HCT116 (cell line): ENCODE measurements around the gene SP7. TPM values are rescaled to one million over a fixed set of nuclear protein-coding genes. Genes with fewer than 3 reads are reported as not detected.

Source experiments
- ATAC-seq: fragments of 200-7000 bp; cut with Tn5 transposase; 2 replicates; pipeline ENCODE4 v1.9.1; 2020; ENCODE audit warnings: mild to moderate bottlenecking, moderate library complexity
- BruUV-seq: library from RNA; stranded (reverse); fragments of 400-500 nt; replicated peaks from 2 replicates; lab custom pipeline; 2021; lab: Mats Ljungman, UMichigan
- CTCF ChIA-PET: fragments of 300-600 bp; sonication (Branson Sonifier 250); formaldehyde crosslinking; loops from one replicate; lab custom pipeline; 2021; ENCODE audit warnings: antibody characterized with exemption; lab: Charles Lee
- POLR2A ChIA-PET: fragments of 300-600, 350-600 bp; sonication (Branson Sonifier 250); formaldehyde crosslinking; loops from one replicate; lab custom pipeline; 2021; ENCODE audit warnings: antibody characterized with exemption; lab: Charles Lee
- RAD21 ChIA-PET, 2 experiments: fragments of 300-600 bp; sonication (Branson Sonifier 250); formaldehyde crosslinking; loops; one replicate each; lab custom pipeline; 2023; ENCODE audit warnings: low total read pairs in 2 of 2; ENCODE audit not compliant: uncharacterized antibody in 2 of 2, unreplicated experiment in 2 of 2, low non-redundant PET in 1 of 2; lab: Charles Lee
- DNase-seq: peaks from one replicate; pipeline ENCODE4 v3.0.0-alpha.2; 2010; ENCODE audit warnings: low read depth, low spot score
- H2AFZ ChIP-seq: fragments of 200-600 bp; shearing (Covaris generic), sonication (generic); 2 replicates; pipeline ENCODE4 v1.6.1; 2017; ENCODE audit warnings: low read depth, mixed run types, mixed read lengths, antibody characterized with exemption, low read length; ENCODE audit not compliant: poor library complexity, severe bottlenecking
- H3K27ac ChIP-seq: 2 replicates; pipeline ENCODE4 v1.5.1; 2012; ENCODE audit warnings: low read depth, low read length
- H3K27me3 ChIP-seq: fragments of 200-600 bp; sonication (generic); 2 replicates; pipeline ENCODE4 v1.6.1; 2016; ENCODE audit warnings: mixed run types, low read length, mixed read lengths; ENCODE audit not compliant: insufficient read depth
- H3K36me3 ChIP-seq, 2 experiments: fragments of 200-500 bp in 1 of 2; fragments of 200-600 bp in 1 of 2; sonication (Bioruptor generic) in 1 of 2; sonication (generic) in 1 of 2; 2 replicates each; pipeline versions ENCODE4 v1.5.1 to v1.6.1; 2014 to 2016; ENCODE audit warnings: low read length in 2 of 2, inconsistent platforms in 1 of 2, mixed read lengths in 1 of 2, mixed run types in 1 of 2; ENCODE audit not compliant: insufficient read depth in 2 of 2, control insufficient read depth in 1 of 2
- H3K4me1 ChIP-seq, 2 experiments: fragments of 200-600 bp in 1 of 2; sonication (generic) in 1 of 2; 2 replicates each; pipeline versions ENCODE4 v1.5.1 to v1.6.1; 2012 to 2017; ENCODE audit warnings: low read length in 2 of 2, inconsistent platforms in 1 of 2, mild to moderate bottlenecking in 1 of 2, mixed read lengths in 1 of 2, mixed run types in 1 of 2, moderate library complexity in 1 of 2; ENCODE audit not compliant: insufficient read depth in 2 of 2, control insufficient read depth in 1 of 2
- H3K4me2 ChIP-seq: fragments of 200-600 bp; sonication (generic); 2 replicates; pipeline ENCODE4 v1.6.1; 2017; ENCODE audit warnings: mixed run types, low read length, mixed read lengths
- H3K4me3 ChIP-seq, 2 experiments: fragments of 200-600 bp in 1 of 2; sonication (generic) in 1 of 2; replicated peaks in 1 of 2; 2 replicates each; pipeline ENCODE4 v1.5.1; 2011 to 2016; ENCODE audit warnings: low read length in 2 of 2, control low read depth in 1 of 2, low read depth in 1 of 2, mild to moderate bottlenecking in 1 of 2, mixed read lengths in 1 of 2, mixed run types in 1 of 2
- H3K79me2 ChIP-seq: fragments of 200-600 bp; sonication (generic); 2 replicates; pipeline ENCODE4 v1.6.1; 2017; ENCODE audit warnings: mild to moderate bottlenecking, mixed run types, low read length, moderate library complexity, mixed read lengths; ENCODE audit not compliant: insufficient read depth
- H3K9ac ChIP-seq: fragments of 200-600 bp; sonication (generic); 2 replicates; pipeline ENCODE4 v1.6.1; 2016; ENCODE audit warnings: low read length, mixed read lengths
- H3K9me2 ChIP-seq: fragments of 200-600 bp; sonication (generic), shearing (Covaris generic); 2 replicates; pipeline ENCODE4 v1.6.1; 2017; ENCODE audit warnings: mixed run types, mild to moderate bottlenecking, moderate library complexity; ENCODE audit not compliant: insufficient read depth
- H3K9me3 ChIP-seq, 2 experiments: fragments of 200-500 bp in 1 of 2; fragments of 200-600 bp in 1 of 2; sonication (Bioruptor generic) in 1 of 2; sonication (generic) in 1 of 2; 2 replicates each; pipeline ENCODE4 v1.6.1; 2014 to 2017; ENCODE audit warnings: low read length in 2 of 2, mixed read lengths in 2 of 2, inconsistent platforms in 1 of 2, low read depth in 1 of 2, mild to moderate bottlenecking in 1 of 2, mixed run types in 1 of 2, moderate library complexity in 1 of 2; ENCODE audit not compliant: control insufficient read depth in 1 of 2, insufficient read depth in 1 of 2
- H4K20me1 ChIP-seq: fragments of 200-600 bp; sonication (generic), shearing (Covaris generic); 2 replicates; pipeline ENCODE4 v1.6.1; 2017; ENCODE audit warnings: mixed run types, mild to moderate bottlenecking, moderate library complexity; ENCODE audit not compliant: insufficient read depth
- CTCF ChIP-seq, 3 experiments: fragments of 200-600 bp in 1 of 3; sonication (generic) in 1 of 3; IDR thresholded peaks in 2 of 3; conservative IDR thresholded peaks in 1 of 3; 2 replicates each; pipeline ENCODE4 v1.5.1; 2012 to 2017; ENCODE audit warnings: low read depth in 2 of 3, low read length in 2 of 3, antibody characterized with exemption in 1 of 3, borderline replicate concordance in 1 of 3, control low read depth in 1 of 3, mild to moderate bottlenecking in 1 of 3, mixed read lengths in 1 of 3, mixed run types in 1 of 3, moderate library complexity in 1 of 3; ENCODE audit not compliant: insufficient read depth in 1 of 3
- EGR1 ChIP-seq: IDR thresholded peaks from 2 replicates; pipeline ENCODE4 v1.6.1; 2012; ENCODE audit warnings: low read depth
- EZH2 ChIP-seq: fragments of 200-600 bp; sonication (generic); IDR thresholded peaks from 2 replicates; pipeline ENCODE4 v1.6.1; 2017; ENCODE audit warnings: antibody characterized with exemption, mixed run types
- EZH2phosphoT487 ChIP-seq: fragments of 200-600 bp; IDR thresholded peaks from 2 replicates; pipeline ENCODE4 v1.6.1; 2018; ENCODE audit warnings: antibody characterized with exemption, borderline replicate concordance
- FOSL1 ChIP-seq: IDR thresholded peaks from 2 replicates; pipeline ENCODE4 v1.6.1; 2012; ENCODE audit warnings: low read depth
- JUND ChIP-seq: IDR thresholded peaks from 2 replicates; pipeline ENCODE4 v1.6.1; 2012
- MAX ChIP-seq: IDR thresholded peaks from 2 replicates; pipeline ENCODE4 v1.6.1; 2012
- POLR2A ChIP-seq: IDR thresholded peaks from 2 replicates; pipeline ENCODE4 v1.7.0; 2011; ENCODE audit warnings: borderline replicate concordance; ENCODE audit not compliant: insufficient read depth, insufficient read length; ENCODE audit errors: extremely low read depth
- RAD21 ChIP-seq: IDR thresholded peaks from 2 replicates; pipeline ENCODE4 v1.6.1; 2012; ENCODE audit warnings: low read depth, mild to moderate bottlenecking
- SRF ChIP-seq: IDR thresholded peaks from 2 replicates; pipeline ENCODE4 v1.6.1; 2012; ENCODE audit warnings: low read depth
- TCF7L2 ChIP-seq: IDR thresholded peaks from 2 replicates; pipeline ENCODE4 v1.7.0; 2011; ENCODE audit warnings: borderline replicate concordance, inconsistent platforms; ENCODE audit not compliant: insufficient read depth, insufficient read length; ENCODE audit errors: extremely low read depth
- ZBTB33 ChIP-seq: IDR thresholded peaks from 2 replicates; pipeline ENCODE4 v1.6.1; 2011; ENCODE audit warnings: mild to moderate bottlenecking, low read length, moderate library complexity; ENCODE audit not compliant: insufficient replicate concordance; ENCODE audit errors: extremely low read depth
- ZFX ChIP-seq: fragments of 450-650 bp; IDR thresholded peaks from 2 replicates; pipeline ENCODE4 v1.6.1; 2017
- ZNF274 ChIP-seq: fragments of 200-500 bp; sonication (Bioruptor generic); IDR thresholded peaks from 2 replicates; pipeline ENCODE4 v1.6.1; 2014; ENCODE audit warnings: mild to moderate bottlenecking, low read depth, low read length, inconsistent platforms
- intact Hi-C: fragments of 100-400 bp; cut with micrococcal nuclease; formaldehyde crosslinking; loops from 2 replicates; pipeline ENCODE4 v1.10.0; 2022
- total RNA-seq: library from RNA; stranded (reverse); gene quantifications from one replicate; pipeline ENCODE4 v1.2.1, GENCODE V29; 2021; ENCODE audit not compliant: unreplicated experiment
- TF ChIP-seq, protein P1 (sequence below): IDR thresholded peaks from 2 replicates; pipeline ENCODE4 v1.6.1; 2012; ENCODE audit warnings: low read depth

Gene SP7
- total RNA-seq, 1 experiment from 2014 or later: not detected

GRCh38 chr12:53290661-53291060 lies 45.5 kb downstream of the SP7 start:
- H3K4me2 ChIP-seq: no peak overlapping the region
- H3K4me1 ChIP-seq: peaks cover 5 to 7% of the 10 kb centered on the region in 2 experiments
- BruUV-seq: no TSS peak

More at GRCh38 chr12:53290661-53291060, 45.5 kb downstream of the SP7 start:
- ChIA-PET CTCF (interaction anchor here (0.5 kb wide), 1 partner anchor 67 kb away, joined by 3 read pairs; no protein-coding TSS in a partner anchor), POLR2A (no interaction called here), RAD21 (interaction anchor here in 1 of 2 experiments (1.0 kb wide), 1 partner anchor 77 kb away, joined by 3 read pairs; no protein-coding TSS in a partner anchor)
- H3K9ac ChIP-seq: no peak overlapping the region
- no peaks in the 10 kb centered on the region for H3K27me3 ChIP-seq
- no peak overlapping the region for H2AFZ ChIP-seq
- no peaks in the 10 kb centered on the region for H3K9me2 ChIP-seq
- H3K9me3 ChIP-seq: no peaks in the 10 kb centered on the region
- H3K27ac ChIP-seq: no peak overlapping the region
- TF ChIP-seq ZFX (no peak), TCF7L2 (no peak), MAX (no peak), SRF (no peak), EGR1 (no peak), EZH2phosphoT487 (no peak), FOSL1 (no peak), ZBTB33 (no peak), RAD21 (no peak), ZNF274 (no peak), EZH2 (no peak), POLR2A (no peak), JUND (no peak), CTCF (IDR thresholded peaks at IDR 0.05 in 2 of 3, conservative IDR thresholded peaks at IDR 0.05 in 1 of 3; ENCODE audit: borderline replicate concordance in 1 of 3, insufficient read depth in 1 of 3, low read depth in 2 of 3, low read length in 2 of 3) (no peak)
- TF ChIP-seq, protein P1, sequence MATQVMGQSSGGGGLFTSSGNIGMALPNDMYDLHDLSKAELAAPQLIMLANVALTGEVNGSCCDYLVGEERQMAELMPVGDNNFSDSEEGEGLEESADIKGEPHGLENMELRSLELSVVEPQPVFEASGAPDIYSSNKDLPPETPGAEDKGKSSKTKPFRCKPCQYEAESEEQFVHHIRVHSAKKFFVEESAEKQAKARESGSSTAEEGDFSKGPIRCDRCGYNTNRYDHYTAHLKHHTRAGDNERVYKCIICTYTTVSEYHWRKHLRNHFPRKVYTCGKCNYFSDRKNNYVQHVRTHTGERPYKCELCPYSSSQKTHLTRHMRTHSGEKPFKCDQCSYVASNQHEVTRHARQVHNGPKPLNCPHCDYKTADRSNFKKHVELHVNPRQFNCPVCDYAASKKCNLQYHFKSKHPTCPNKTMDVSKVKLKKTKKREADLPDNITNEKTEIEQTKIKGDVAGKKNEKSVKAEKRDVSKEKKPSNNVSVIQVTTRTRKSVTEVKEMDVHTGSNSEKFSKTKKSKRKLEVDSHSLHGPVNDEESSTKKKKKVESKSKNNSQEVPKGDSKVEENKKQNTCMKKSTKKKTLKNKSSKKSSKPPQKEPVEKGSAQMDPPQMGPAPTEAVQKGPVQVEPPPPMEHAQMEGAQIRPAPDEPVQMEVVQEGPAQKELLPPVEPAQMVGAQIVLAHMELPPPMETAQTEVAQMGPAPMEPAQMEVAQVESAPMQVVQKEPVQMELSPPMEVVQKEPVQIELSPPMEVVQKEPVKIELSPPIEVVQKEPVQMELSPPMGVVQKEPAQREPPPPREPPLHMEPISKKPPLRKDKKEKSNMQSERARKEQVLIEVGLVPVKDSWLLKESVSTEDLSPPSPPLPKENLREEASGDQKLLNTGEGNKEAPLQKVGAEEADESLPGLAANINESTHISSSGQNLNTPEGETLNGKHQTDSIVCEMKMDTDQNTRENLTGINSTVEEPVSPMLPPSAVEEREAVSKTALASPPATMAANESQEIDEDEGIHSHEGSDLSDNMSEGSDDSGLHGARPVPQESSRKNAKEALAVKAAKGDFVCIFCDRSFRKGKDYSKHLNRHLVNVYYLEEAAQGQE: no peak
- peaks cover 36 to 38% of the 10 kb centered on the region in 2 experiments; a peak in 3 of 4 replicates for H3K36me3 ChIP-seq
- no peak for ATAC-seq
- H3K79me2 ChIP-seq: peaks cover 3% of the 10 kb centered on the region
- intact Hi-C loops: no loop called here
- DNase-seq: no peak
- H4K20me1 ChIP-seq: no peaks in the 10 kb centered on the region
- H3K4me3 ChIP-seq: no peak overlapping the region
